ENCODE measurements around the gene GAS6.

GAS6 gene

DNA sequence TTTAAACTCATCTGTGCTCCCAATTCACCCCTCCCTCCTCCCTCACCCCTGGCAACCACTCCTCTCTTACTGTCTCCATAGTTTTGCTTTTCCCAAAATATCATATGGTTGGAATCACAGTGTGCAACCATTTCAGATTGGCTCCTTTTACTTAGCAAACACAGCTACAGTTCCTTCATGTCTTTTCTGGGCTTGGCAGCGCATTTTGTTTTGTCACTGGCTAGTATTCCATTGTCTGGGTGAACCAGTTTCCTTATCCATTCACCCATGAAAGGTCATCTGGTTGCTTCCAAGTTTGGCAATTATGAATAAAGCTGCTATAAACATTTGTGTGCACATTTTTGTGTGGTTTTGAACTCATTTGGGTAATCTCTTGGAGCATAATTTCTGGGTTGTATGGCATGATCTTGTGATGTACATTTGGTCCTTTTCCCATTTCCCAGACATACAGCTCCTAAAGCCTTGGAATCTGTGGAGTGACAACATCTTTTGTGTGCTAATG, 23.9 kb upstream of the GAS6 start:
- no peaks in the 10 kb centered on the region for H3K9me3 ChIP-seq (ENCODE audit: insufficient read depth, low read length, severe bottlenecking)
- DNase-seq (no peak), ATAC-seq (ENCODE audit: insufficient read depth, low read depth) (no peak)
- peaks cover 20% of the 10 kb centered on the region for H3K27me3 ChIP-seq (ENCODE audit: insufficient read depth, low read length, poor library complexity)
- TF ChIP-seq EZH2 (IDR thresholded peaks at IDR 0.05; ENCODE audit: borderline replicate concordance, low read depth, low read length, severe bottlenecking): no peak
- TF ChIP-seq, protein P1, sequence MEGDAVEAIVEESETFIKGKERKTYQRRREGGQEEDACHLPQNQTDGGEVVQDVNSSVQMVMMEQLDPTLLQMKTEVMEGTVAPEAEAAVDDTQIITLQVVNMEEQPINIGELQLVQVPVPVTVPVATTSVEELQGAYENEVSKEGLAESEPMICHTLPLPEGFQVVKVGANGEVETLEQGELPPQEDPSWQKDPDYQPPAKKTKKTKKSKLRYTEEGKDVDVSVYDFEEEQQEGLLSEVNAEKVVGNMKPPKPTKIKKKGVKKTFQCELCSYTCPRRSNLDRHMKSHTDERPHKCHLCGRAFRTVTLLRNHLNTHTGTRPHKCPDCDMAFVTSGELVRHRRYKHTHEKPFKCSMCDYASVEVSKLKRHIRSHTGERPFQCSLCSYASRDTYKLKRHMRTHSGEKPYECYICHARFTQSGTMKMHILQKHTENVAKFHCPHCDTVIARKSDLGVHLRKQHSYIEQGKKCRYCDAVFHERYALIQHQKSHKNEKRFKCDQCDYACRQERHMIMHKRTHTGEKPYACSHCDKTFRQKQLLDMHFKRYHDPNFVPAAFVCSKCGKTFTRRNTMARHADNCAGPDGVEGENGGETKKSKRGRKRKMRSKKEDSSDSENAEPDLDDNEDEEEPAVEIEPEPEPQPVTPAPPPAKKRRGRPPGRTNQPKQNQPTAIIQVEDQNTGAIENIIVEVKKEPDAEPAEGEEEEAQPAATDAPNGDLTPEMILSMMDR (IDR thresholded peaks at IDR 0.05; ENCODE audit: borderline replicate concordance, extremely low read depth, low read length, poor library complexity, severe bottlenecking): no peak
- no peak overlapping the region for H3K4me3 ChIP-seq (ENCODE audit: low read depth in 1 of 2, low read length in 2 of 2)
- H3K4me2 ChIP-seq (ENCODE audit: insufficient read depth, low read length): no peak overlapping the region
- no peak overlapping the region for H3K9ac ChIP-seq (ENCODE audit: low read depth, low read length)
- no peaks in the 10 kb centered on the region for H3K36me3 ChIP-seq (ENCODE audit: insufficient read depth, low read length)
- H3K27ac ChIP-seq (ENCODE audit: low read length): no peak overlapping the region
- no peaks in the 10 kb centered on the region for H3K79me2 ChIP-seq (ENCODE audit: insufficient read depth, low read length)
- H2AFZ ChIP-seq (ENCODE audit: low read depth, low read length): no peak overlapping the region
- no peaks in the 10 kb centered on the region for H3K4me1 ChIP-seq (ENCODE audit: insufficient read depth, low read length)
- 0 out of 2 replicates have a peak, but pooled peaks cover 3% of the 10 kb centered on the region for H4K20me1 ChIP-seq (ENCODE audit: insufficient read depth, low read length)

DNA sequence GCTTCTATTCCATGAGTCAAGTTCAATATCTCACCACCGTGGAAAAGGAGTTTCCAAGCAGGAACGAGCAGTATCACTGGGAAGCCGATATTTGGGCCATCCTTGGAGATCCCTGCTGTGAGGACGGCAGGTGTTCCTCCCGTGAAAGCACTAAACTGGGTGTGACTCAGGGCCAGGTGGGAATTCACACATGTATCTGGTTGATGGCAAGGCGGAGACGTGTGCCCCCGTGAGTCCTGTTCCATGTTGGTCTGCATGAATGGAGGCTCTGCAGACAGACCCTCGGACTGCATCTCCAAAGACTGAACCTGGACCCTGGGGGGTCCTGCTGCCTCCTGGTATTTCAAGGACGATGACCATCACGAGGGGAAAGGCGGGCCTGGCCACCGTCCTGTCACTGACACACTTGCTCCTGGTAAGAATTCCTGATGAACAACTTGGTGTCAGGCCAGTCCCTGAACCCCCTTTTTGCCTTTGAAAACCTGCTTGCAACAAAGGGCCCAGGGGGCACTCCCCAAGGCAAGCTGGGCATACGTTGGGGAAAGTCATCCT, 22.8 kb upstream of the GAS6 start:
- Histone ChIP-seq H3K36me3 (ENCODE audit: insufficient read depth, low read length) (no peaks in the 10 kb centered on the region), H3K9ac (ENCODE audit: low read depth, low read length) (no peak overlapping the region), H4K20me1 (ENCODE audit: insufficient read depth, low read length) (0 out of 2 replicates have a peak, but pooled peaks cover 3% of the 10 kb centered on the region), H3K79me2 (ENCODE audit: insufficient read depth, low read length) (no peaks in the 10 kb centered on the region), H3K9me3 (ENCODE audit: insufficient read depth, low read length, severe bottlenecking) (no peaks in the 10 kb centered on the region), H3K27me3 (ENCODE audit: insufficient read depth, low read length, poor library complexity) (peaks cover 20% of the 10 kb centered on the region), H3K4me3 (ENCODE audit: low read depth in 1 of 2, low read length in 2 of 2) (no peak overlapping the region), H2AFZ (ENCODE audit: low read depth, low read length) (no peak overlapping the region), H3K4me1 (ENCODE audit: insufficient read depth, low read length) (no peaks in the 10 kb centered on the region), H3K4me2 (ENCODE audit: insufficient read depth, low read length) (no peak overlapping the region), H3K27ac (ENCODE audit: low read length) (no peak overlapping the region)
- TF ChIP-seq, protein P1 (IDR thresholded peaks at IDR 0.05; ENCODE audit: borderline replicate concordance, extremely low read depth, low read length, poor library complexity, severe bottlenecking): no peak
- ATAC-seq (ENCODE audit: insufficient read depth, low read depth): no peak
- DNase-seq: no peak

DNA sequence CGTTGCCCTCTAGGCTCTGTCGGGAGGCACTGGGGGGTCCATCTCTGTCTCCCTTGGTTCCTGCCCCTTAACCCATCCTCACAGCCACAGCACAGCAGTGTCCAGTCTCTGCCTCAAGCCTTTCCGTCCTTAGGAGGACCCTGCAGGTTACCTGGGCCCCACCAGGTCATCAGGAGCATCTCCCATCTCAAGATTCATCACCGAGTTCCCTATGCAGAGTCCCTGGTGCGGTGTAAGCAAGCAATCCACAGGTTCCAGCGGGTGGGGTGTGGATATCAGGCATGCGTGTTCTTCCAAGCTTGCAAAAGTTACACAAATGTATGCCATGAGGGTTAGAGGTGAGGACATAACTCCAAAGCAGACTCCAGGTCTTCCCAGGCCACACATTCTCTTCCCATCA, 20.9 kb upstream of the GAS6 start:
- no peaks in the 10 kb centered on the region for H3K36me3 ChIP-seq (ENCODE audit: insufficient read depth, low read length)
- no peak overlapping the region for H3K27ac ChIP-seq (ENCODE audit: low read length)
- H2AFZ ChIP-seq (ENCODE audit: low read depth, low read length): no peak overlapping the region
- H3K9ac ChIP-seq (ENCODE audit: low read depth, low read length): no peak overlapping the region
- peaks cover 19% of the 10 kb centered on the region for H3K27me3 ChIP-seq (ENCODE audit: insufficient read depth, low read length, poor library complexity)
- TF ChIP-seq EZH2 (IDR thresholded peaks at IDR 0.05; ENCODE audit: borderline replicate concordance, low read depth, low read length, severe bottlenecking): no peak
- TF ChIP-seq, protein P1 (IDR thresholded peaks at IDR 0.05; ENCODE audit: borderline replicate concordance, extremely low read depth, low read length, poor library complexity, severe bottlenecking): no peak
- H4K20me1 ChIP-seq (ENCODE audit: insufficient read depth, low read length): 0 out of 2 replicates have a peak, but pooled peaks cover 3% of the 10 kb centered on the region
- no peak overlapping the region for H3K4me3 ChIP-seq (ENCODE audit: low read depth in 1 of 2, low read length in 2 of 2)
- DNase-seq: no peak
- H3K4me2 ChIP-seq (ENCODE audit: insufficient read depth, low read length): no peak overlapping the region
- no peak for ATAC-seq (ENCODE audit: insufficient read depth, low read depth)
- H3K4me1 ChIP-seq (ENCODE audit: insufficient read depth, low read length): no peaks in the 10 kb centered on the region
- no peaks in the 10 kb centered on the region for H3K9me3 ChIP-seq (ENCODE audit: insufficient read depth, low read length, severe bottlenecking)
- H3K79me2 ChIP-seq (ENCODE audit: insufficient read depth, low read length): no peaks in the 10 kb centered on the region

Data from DND-41 (cell line).